PC-9 (cell line): ENCODE data around the gene RPP25L. TPM values are rescaled to one million over a fixed set of nuclear protein-coding genes. Genes with fewer than 3 reads are reported as not detected.
A peak's percentile ranks its signal among the peaks of the same experiment; 100 is the strongest.

Experiments used
- BruUV-seq: library from RNA; stranded (reverse); fragments of 400-500 nt; replicated peaks from 2 replicates; lab custom pipeline; 2021; lab: Mats Ljungman, UMichigan
- CTCF ChIA-PET: fragments of 300-600 bp; sonication (Branson Sonifier 250); formaldehyde crosslinking; loops from one replicate; lab custom pipeline; 2022; ENCODE audit warnings: antibody characterized with exemption; lab: Charles Lee
- POLR2A ChIA-PET: fragments of 300-600 bp; sonication (Branson Sonifier 250); formaldehyde crosslinking; loops from one replicate; lab custom pipeline; 2022; ENCODE audit warnings: antibody characterized with exemption; ENCODE audit not compliant: unreplicated experiment; lab: Charles Lee
- DNase-seq, 2 experiments: peaks; one replicate each; pipeline versions ENCODE4 v3.0.0 to v3.0.0-alpha.2; 2015 to 2022; ENCODE audit warnings: mixed read lengths in 1 of 2
- H2AFZ ChIP-seq: fragments of 200-600 bp; sonication (generic); 2 replicates; pipeline ENCODE4 v1.8.1; 2017; ENCODE audit warnings: antibody characterized with exemption
- H3F3A ChIP-seq: fragments of 200-600 bp; sonication (generic); 2 replicates; pipeline ENCODE4 v1.8.1; 2017; ENCODE audit warnings: antibody characterized with exemption, mild to moderate bottlenecking, low read depth; ENCODE audit not compliant: insufficient read depth
- H3K27ac ChIP-seq: fragments of 200-600 bp; sonication (generic); 2 replicates; pipeline ENCODE4 v1.6.1; 2016; ENCODE audit warnings: mixed run types
- H3K27me3 ChIP-seq: fragments of 200-600 bp; sonication (generic); 2 replicates; pipeline ENCODE4 v1.6.1; 2016; ENCODE audit warnings: low read depth, mixed run types; ENCODE audit not compliant: insufficient read depth
- H3K36me3 ChIP-seq: fragments of 200-600 bp; sonication (generic); 2 replicates; pipeline ENCODE4 v1.6.1; 2016; ENCODE audit warnings: low read depth, mixed run types
- H3K4me1 ChIP-seq: fragments of 200-600 bp; sonication (generic); replicated peaks from 2 replicates; pipeline ENCODE4 v1.6.1; 2016; ENCODE audit warnings: mixed run types; ENCODE audit not compliant: insufficient read depth
- H3K4me2 ChIP-seq: fragments of 200-600 bp; sonication (generic); 2 replicates; pipeline ENCODE4 v1.6.1; 2017; ENCODE audit warnings: mixed run types
- H3K4me3 ChIP-seq: fragments of 200-600 bp; sonication (generic); 2 replicates; pipeline ENCODE4 v1.6.1; 2016; ENCODE audit warnings: mixed run types
- H3K79me2 ChIP-seq: fragments of 200-600 bp; sonication (generic); 2 replicates; pipeline ENCODE4 v1.6.1; 2017; ENCODE audit warnings: low read depth, mixed run types
- H3K9me2 ChIP-seq: fragments of 200-600 bp; sonication (generic); 2 replicates; pipeline ENCODE4 v1.8.1; 2017; ENCODE audit warnings: mild to moderate bottlenecking; ENCODE audit not compliant: insufficient read depth
- H3K9me3 ChIP-seq: fragments of 200-600 bp; sonication (generic); 2 replicates; pipeline ENCODE4 v1.8.1; 2016; ENCODE audit warnings: low read depth; ENCODE audit not compliant: insufficient read depth
- H4K20me1 ChIP-seq: fragments of 200-600 bp; sonication (generic); 2 replicates; pipeline ENCODE4 v1.8.1; 2017; ENCODE audit not compliant: insufficient read depth
- EZH2 ChIP-seq: fragments of 200-600 bp; sonication (generic); IDR thresholded peaks from 2 replicates; pipeline ENCODE4 v1.8.0; 2017; ENCODE audit warnings: antibody characterized with exemption, low read depth
- intact Hi-C: fragments of 100-400 bp; cut with micrococcal nuclease; formaldehyde crosslinking; loops from one replicate; pipeline ENCODE4 v1.10.0; 2022; ENCODE audit not compliant: unreplicated experiment
- total RNA-seq: library from RNA; stranded (reverse); gene quantifications from 2 replicates; pipeline ENCODE4 v1.2.3, GENCODE V29; 2021
- TF ChIP-seq, protein P1 (sequence below): fragments of 200-600 bp; sonication (generic); conservative IDR thresholded peaks from 2 replicates; pipeline ENCODE4 v1.6.1; 2017; ENCODE audit warnings: mixed run types, antibody characterized with exemption, mild to moderate bottlenecking, moderate library complexity

RPP25L gene
- total RNA-seq, 1 experiment from 2014 or later = 15.6 TPM

- Histone ChIP-seq H2AFZ (no peak overlapping the region), H3K79me2 (peaks cover 18% of the 10 kb centered on the region), H3K27me3 (peaks cover 11% of the 10 kb centered on the region), H3K27ac (no peak overlapping the region), H3K9me2 (no peaks in the 10 kb centered on the region), H3F3A (peaks cover 5% of the 10 kb centered on the region; the same call in 1 of the 2 replicates), H3K4me3 (no peak overlapping the region), H3K4me1 (peaks cover 9% of the 10 kb centered on the region; the same call in 1 of the 2 replicates), H3K4me2 (no peak overlapping the region), H3K9me3 (no peaks in the 10 kb centered on the region), H4K20me1 (no peaks in the 10 kb centered on the region), H3K36me3 (no peaks in the 10 kb centered on the region)
- ChIA-PET POLR2A (no interaction called here), CTCF (interaction anchor here (0.6 to 1.7 kb wide), 3 partner anchors 31 to 1307 kb away, joined by 3 to 4 read pairs (median 4); no protein-coding TSS in a partner anchor)
- BruUV-seq = no TSS peak
- intact Hi-C loops = loop anchor here (2.0 kb wide), 1 partner anchor 21 kb away; the partner anchor contains the start of gene RPP25L
- peak in 1 of 2 experiments; percentile 53 for DNase-seq
- no peak for TF ChIP-seq EZH2
- TF ChIP-seq, protein P1, sequence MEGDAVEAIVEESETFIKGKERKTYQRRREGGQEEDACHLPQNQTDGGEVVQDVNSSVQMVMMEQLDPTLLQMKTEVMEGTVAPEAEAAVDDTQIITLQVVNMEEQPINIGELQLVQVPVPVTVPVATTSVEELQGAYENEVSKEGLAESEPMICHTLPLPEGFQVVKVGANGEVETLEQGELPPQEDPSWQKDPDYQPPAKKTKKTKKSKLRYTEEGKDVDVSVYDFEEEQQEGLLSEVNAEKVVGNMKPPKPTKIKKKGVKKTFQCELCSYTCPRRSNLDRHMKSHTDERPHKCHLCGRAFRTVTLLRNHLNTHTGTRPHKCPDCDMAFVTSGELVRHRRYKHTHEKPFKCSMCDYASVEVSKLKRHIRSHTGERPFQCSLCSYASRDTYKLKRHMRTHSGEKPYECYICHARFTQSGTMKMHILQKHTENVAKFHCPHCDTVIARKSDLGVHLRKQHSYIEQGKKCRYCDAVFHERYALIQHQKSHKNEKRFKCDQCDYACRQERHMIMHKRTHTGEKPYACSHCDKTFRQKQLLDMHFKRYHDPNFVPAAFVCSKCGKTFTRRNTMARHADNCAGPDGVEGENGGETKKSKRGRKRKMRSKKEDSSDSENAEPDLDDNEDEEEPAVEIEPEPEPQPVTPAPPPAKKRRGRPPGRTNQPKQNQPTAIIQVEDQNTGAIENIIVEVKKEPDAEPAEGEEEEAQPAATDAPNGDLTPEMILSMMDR = peak; percentile 82
These were observed 22.1 kb upstream of the RPP25L start for GRCh38 chr9:34633851-34634550.

GRCh38 chr9:34633166-34633565 lies 21.3 kb upstream of the RPP25L start:
- no peak for DNase-seq
- intact Hi-C loops = no loop called here
- Histone ChIP-seq H3K9me2 (no peaks in the 10 kb centered on the region), H3K27me3 (peaks cover 16% of the 10 kb centered on the region), H3K79me2 (peaks cover 18% of the 10 kb centered on the region), H4K20me1 (no peaks in the 10 kb centered on the region), H3K4me3 (no peak overlapping the region), H3F3A (no peaks in the 10 kb centered on the region; the same call in 1 of the 2 replicates), H3K4me2 (no peak overlapping the region), H3K36me3 (no peaks in the 10 kb centered on the region), H3K27ac (no peak overlapping the region), H3K4me1 (peaks cover 5% of the 10 kb centered on the region; the same call in 1 of the 2 replicates), H2AFZ (no peak overlapping the region), H3K9me3 (no peaks in the 10 kb centered on the region)
- CTCF ChIA-PET = interaction anchor here (0.6 to 1.7 kb wide), 3 partner anchors 32 to 170 kb away, joined by 4 to 7 read pairs (median 4); no protein-coding TSS in a partner anchor
- TF ChIP-seq EZH2 = no peak
- TF ChIP-seq, protein P1 = no peak
- POLR2A ChIA-PET = no interaction called here
- no TSS peak for BruUV-seq

- BruUV-seq = no TSS peak
- no peaks in the 10 kb centered on the region for H3K36me3 ChIP-seq
- no peak overlapping the region for H3K4me3 ChIP-seq
- H3K4me2 ChIP-seq = no peak overlapping the region
- peaks cover 42% of the 10 kb centered on the region for H3K27me3 ChIP-seq
- intact Hi-C loops = no loop called here
- H3K4me1 ChIP-seq = no peaks in the 10 kb centered on the region
- ChIA-PET CTCF (no interaction called here), POLR2A (no interaction called here)
- DNase-seq = no peak
- H3K27ac ChIP-seq = no peak overlapping the region
- H3K9me2 ChIP-seq = no peaks in the 10 kb centered on the region
- no peaks in the 10 kb centered on the region; the same call in 1 of the 2 replicates for H3F3A ChIP-seq
- H3K9me3 ChIP-seq = no peaks in the 10 kb centered on the region
- H3K79me2 ChIP-seq = peaks cover 3% of the 10 kb centered on the region
- TF ChIP-seq, protein P1 = no peak
- TF ChIP-seq EZH2 = no peak
- H4K20me1 ChIP-seq = no peaks in the 10 kb centered on the region
- H2AFZ ChIP-seq = no peak overlapping the region
These were observed 18.7 kb upstream of the RPP25L start for GRCh38 chr9:34630402-34631154.
